GM12892 (cell line): Measurements from ENCODE around the gene VSX2.
"Not testable (repeated sequence)": the region's sequence is repeated elsewhere in the genome, so short reads cannot be mapped to it uniquely, and the experiment has no call there.

Source experiments
- POLR2A ChIP-seq: IDR thresholded peaks from 2 replicates; pipeline ENCODE4 v1.6.1; 2011; ENCODE audit warnings: low read depth, low read length, control low read depth
- POLR2AphosphoS5 ChIP-seq: IDR thresholded peaks from 2 replicates; pipeline ENCODE4 v1.6.1; 2011; ENCODE audit warnings: low read depth, low read length, control low read depth

DNA sequence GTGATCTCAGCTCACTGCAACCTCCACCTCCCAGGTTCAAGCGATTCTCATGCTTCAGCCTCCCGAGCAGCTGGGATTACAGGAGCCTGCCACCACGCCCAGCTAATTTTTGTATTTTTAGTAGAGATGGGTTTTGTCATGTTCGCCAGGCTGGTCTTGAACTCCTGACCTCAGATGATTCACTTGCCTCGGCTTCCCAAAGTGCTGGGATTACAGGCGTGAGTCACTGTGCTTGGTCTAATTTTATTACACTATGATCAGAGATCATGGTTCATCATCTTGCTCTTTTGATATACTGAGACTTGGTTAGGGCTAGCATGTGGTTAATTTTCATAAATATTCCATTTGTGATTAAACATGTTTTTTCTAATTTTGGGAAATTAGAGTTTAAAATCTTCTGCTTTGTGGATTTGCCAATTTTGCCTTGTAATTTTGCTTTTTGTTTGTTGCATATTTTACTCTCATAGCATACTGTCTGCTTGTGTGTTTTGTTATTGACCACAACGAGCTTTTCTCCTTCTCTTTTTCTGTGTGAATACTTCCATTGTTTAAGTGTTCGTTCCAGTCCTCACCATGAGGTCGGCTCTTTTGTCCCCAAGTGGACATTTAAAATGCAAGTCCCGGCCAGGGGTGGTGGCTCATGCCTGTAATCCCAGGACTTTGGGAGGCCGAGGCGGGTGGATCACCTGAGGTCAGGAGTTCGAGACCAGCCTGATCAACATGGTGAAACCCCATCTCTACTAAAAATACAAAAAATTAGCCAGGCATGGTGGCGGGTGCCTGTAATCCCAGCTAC, 31.3 kb downstream of the VSX2 start:
- TF ChIP-seq POLR2A, POLR2AphosphoS5: not testable (repeated sequence)
